Spleen (tissue), 7 donors: ENCODE measurements around the gene IMMP2L.

Experiments used
- POLR2A ChIP-seq, 3 donors: fragments of 450-650 bp; IDR thresholded peaks; one replicate each; pipeline ENCODE4 v1.5.1; 2017; ENCODE audit warnings: antibody characterized with exemption in 3 of 3, mild to moderate bottlenecking in 1 of 3
- TF ChIP-seq, protein P1 (sequence below), 11 experiments: fragments of 200-600 bp in 7 of 11; fragments of 450-650 bp in 4 of 11; sonication (generic) in 4 of 11; IDR thresholded peaks in 8 of 11; conservative IDR thresholded peaks in 3 of 11; 1 replicate in 7 of 11; 2 replicates in 4 of 11; pipeline versions ENCODE4 v1.4.0 to v1.8.0; 2016 to 2021; ENCODE audit warnings: antibody characterized with exemption in 11 of 11, inconsistent platforms in 4 of 11, mild to moderate bottlenecking in 1 of 11
- donor health status: DM: no; HTN: no; CAD: no; lungs with moderate emphysema.
- donor health status: DM: no; HTN: no; CAD: no.
- donor health status: DM: no; HTN: no; CAD: no.

DNA sequence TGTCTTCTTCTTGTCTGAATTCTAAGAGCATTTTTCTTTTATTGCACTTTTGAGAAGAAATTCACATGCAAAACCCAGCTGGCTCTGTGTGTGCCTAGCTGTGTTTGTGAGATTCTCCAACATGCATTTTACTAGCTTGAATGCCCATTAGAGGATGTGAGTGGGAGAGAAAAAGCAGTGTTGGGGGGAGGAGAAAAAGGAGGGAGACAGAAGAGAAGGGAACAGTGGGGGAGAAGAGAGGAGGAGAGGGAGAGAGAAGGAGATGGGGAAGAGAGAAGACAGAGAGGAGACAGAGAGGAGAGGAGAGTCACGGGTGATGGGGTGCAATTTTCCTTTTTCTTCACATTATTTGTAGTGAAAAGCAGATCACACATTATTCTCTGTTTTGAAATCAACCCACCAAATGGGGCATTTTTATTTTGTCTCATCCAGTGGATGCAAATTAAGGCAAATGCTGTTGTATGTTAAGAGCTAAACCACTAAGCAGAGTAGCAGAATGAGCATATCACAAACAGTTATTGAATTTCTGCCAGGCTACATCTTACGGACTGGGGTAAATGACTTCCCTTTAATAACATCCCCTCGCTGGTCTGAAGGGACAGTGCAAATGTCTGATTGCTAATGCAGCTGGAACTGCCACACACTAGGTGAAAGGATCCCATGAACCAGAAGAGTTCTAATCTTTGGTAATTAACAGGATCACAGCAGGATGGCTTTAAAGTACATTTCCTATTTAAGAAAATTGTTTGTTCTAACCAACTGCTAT is 470.5 kb downstream of the IMMP2L start:
- TF ChIP-seq, protein P1, sequence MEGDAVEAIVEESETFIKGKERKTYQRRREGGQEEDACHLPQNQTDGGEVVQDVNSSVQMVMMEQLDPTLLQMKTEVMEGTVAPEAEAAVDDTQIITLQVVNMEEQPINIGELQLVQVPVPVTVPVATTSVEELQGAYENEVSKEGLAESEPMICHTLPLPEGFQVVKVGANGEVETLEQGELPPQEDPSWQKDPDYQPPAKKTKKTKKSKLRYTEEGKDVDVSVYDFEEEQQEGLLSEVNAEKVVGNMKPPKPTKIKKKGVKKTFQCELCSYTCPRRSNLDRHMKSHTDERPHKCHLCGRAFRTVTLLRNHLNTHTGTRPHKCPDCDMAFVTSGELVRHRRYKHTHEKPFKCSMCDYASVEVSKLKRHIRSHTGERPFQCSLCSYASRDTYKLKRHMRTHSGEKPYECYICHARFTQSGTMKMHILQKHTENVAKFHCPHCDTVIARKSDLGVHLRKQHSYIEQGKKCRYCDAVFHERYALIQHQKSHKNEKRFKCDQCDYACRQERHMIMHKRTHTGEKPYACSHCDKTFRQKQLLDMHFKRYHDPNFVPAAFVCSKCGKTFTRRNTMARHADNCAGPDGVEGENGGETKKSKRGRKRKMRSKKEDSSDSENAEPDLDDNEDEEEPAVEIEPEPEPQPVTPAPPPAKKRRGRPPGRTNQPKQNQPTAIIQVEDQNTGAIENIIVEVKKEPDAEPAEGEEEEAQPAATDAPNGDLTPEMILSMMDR (IDR thresholded peaks at IDR 0.05 in 8 of 11, conservative IDR thresholded peaks at IDR 0.05 in 3 of 11): no peak
- TF ChIP-seq POLR2A (IDR thresholded peaks at IDR 0.05): no peak
